IMR-90 (cell line): ENCODE measurements around the gene KIFAP3. TPM values are rescaled to one million over a fixed set of nuclear protein-coding genes. Genes with fewer than 3 reads are reported as not detected.

Experiments used
- ATAC-seq: fragments of 200-7000 bp; cut with Tn5 transposase; 2 replicates; pipeline ENCODE4 v1.9.1; 2020; ENCODE audit warnings: low read depth, mild to moderate bottlenecking, moderate library complexity
- BruUV-seq: library from RNA; stranded (reverse); fragments of 400-500 nt; replicated peaks from 2 replicates; lab custom pipeline; 2021; lab: Mats Ljungman, UMichigan
- CTCF ChIA-PET: fragments of 300-600 bp; formaldehyde crosslinking; extraction: SDS; loops from one replicate; lab custom pipeline; 2021; ENCODE audit warnings: antibody characterized with exemption; lab: Yijun Ruan, JAX
- POLR2A ChIA-PET: fragments of 300-600 bp; sonication (Branson Sonifier 250); formaldehyde crosslinking; loops from one replicate; lab custom pipeline; 2022; ENCODE audit warnings: antibody characterized with exemption; ENCODE audit not compliant: unreplicated experiment; lab: Charles Lee
- DNase-seq: peaks from one replicate; pipeline ENCODE4 v3.0.0; 2013
- H2AFZ ChIP-seq: replicated peaks from 2 replicates; pipeline ENCODE3; 2013; ENCODE audit warnings: low read length, mild to moderate bottlenecking; ENCODE audit not compliant: poor library complexity
- H2AK5ac ChIP-seq: 2 replicates; pipeline ENCODE4 v1.6.1; 2013; ENCODE audit warnings: low read depth, low read length, inconsistent platforms
- H2AK9ac ChIP-seq: replicated peaks from 2 replicates; pipeline ENCODE3; 2013; ENCODE audit warnings: mild to moderate bottlenecking, low read depth, low read length, moderate library complexity; ENCODE audit not compliant: poor library complexity
- H2BK120ac ChIP-seq: 2 replicates; pipeline ENCODE4 v1.6.1; 2013; ENCODE audit warnings: low read depth, low read length, inconsistent platforms
- H2BK15ac ChIP-seq: 3 replicates; pipeline ENCODE4 v1.6.1; 2013; ENCODE audit warnings: low read depth, low read length, inconsistent platforms
- H2BK20ac ChIP-seq: 2 replicates; pipeline ENCODE4 v1.6.1; 2013; ENCODE audit warnings: low read depth, mild to moderate bottlenecking, inconsistent platforms, low read length, moderate library complexity
- H2BK5ac ChIP-seq: 2 replicates; pipeline ENCODE4 v1.6.1; 2013; ENCODE audit warnings: mild to moderate bottlenecking, low read depth, low read length, inconsistent platforms; ENCODE audit not compliant: poor library complexity, severe bottlenecking
- H3K14ac ChIP-seq: replicated peaks from 2 replicates; pipeline ENCODE4 v1.6.1; 2013; ENCODE audit warnings: low read depth, low read length, inconsistent platforms
- H3K18ac ChIP-seq: 2 replicates; pipeline ENCODE4 v1.6.1; 2013; ENCODE audit warnings: low read depth, low read length, control low read depth
- H3K23ac ChIP-seq: 2 replicates; pipeline ENCODE4 v1.6.1; 2013; ENCODE audit warnings: low read depth, low read length, inconsistent platforms
- H3K27ac ChIP-seq: 2 replicates; pipeline ENCODE4 v1.5.1; 2013; ENCODE audit warnings: mild to moderate bottlenecking, control low read depth, low read length; ENCODE audit not compliant: insufficient read depth
- H3K27me3 ChIP-seq: 2 replicates; pipeline ENCODE4 v1.6.1; 2013; ENCODE audit warnings: low read length; ENCODE audit not compliant: control insufficient read depth, insufficient read depth
- H3K36me3 ChIP-seq: 2 replicates; pipeline ENCODE4 v1.6.1; 2013; ENCODE audit warnings: low read length, mixed read lengths; ENCODE audit not compliant: control insufficient read depth, insufficient read depth
- H3K4ac ChIP-seq: 2 replicates; pipeline ENCODE4 v1.6.1; 2013; ENCODE audit warnings: low read depth, low read length, inconsistent platforms
- H3K4me1 ChIP-seq: 2 replicates; pipeline ENCODE4 v1.6.1; 2013; ENCODE audit warnings: low read length, mixed read lengths; ENCODE audit not compliant: control insufficient read depth, insufficient read depth
- H3K4me2 ChIP-seq: 2 replicates; pipeline ENCODE4 v1.6.1; 2013; ENCODE audit warnings: low read depth, mild to moderate bottlenecking, control low read depth, low read length, moderate library complexity
- H3K4me3 ChIP-seq: 2 replicates; pipeline ENCODE4 v1.5.1; 2013; ENCODE audit warnings: low read depth, mild to moderate bottlenecking, control low read depth, low read length, moderate library complexity; ENCODE audit not compliant: insufficient read depth
- H3K56ac ChIP-seq: 2 replicates; pipeline ENCODE4 v1.6.1; 2013; ENCODE audit warnings: low read length, inconsistent platforms; ENCODE audit not compliant: insufficient read depth; ENCODE audit errors: extremely low read depth
- H3K79me1 ChIP-seq, 2 experiments: 2 replicates each; pipeline ENCODE4 v1.6.1; 2013; ENCODE audit warnings: low read length in 2 of 2, inconsistent platforms in 1 of 2, low read depth in 1 of 2
- H3K9ac ChIP-seq: 2 replicates; pipeline ENCODE4 v1.6.1; 2013; ENCODE audit warnings: low read depth, low read length, control low read depth
- H3K9me1 ChIP-seq: 2 replicates; pipeline ENCODE4 v1.6.1; 2013; ENCODE audit warnings: low read length, inconsistent platforms; ENCODE audit not compliant: insufficient read depth
- H3K9me3 ChIP-seq: 2 replicates; pipeline ENCODE4 v1.6.1; 2013; ENCODE audit warnings: low read length; ENCODE audit not compliant: control insufficient read depth, insufficient read depth
- H4K20me1 ChIP-seq: 2 replicates; pipeline ENCODE4 v1.6.1; 2013; ENCODE audit warnings: low read length, inconsistent platforms; ENCODE audit not compliant: insufficient read depth
- H4K5ac ChIP-seq: 2 replicates; pipeline ENCODE4 v1.6.1; 2013; ENCODE audit warnings: mild to moderate bottlenecking, low read depth, low read length, control low read depth
- H4K8ac ChIP-seq, 2 experiments: 2 replicates each; pipeline ENCODE4 v1.6.1; 2013; ENCODE audit warnings: low read depth in 2 of 2, low read length in 2 of 2, control low read depth in 1 of 2, inconsistent platforms in 1 of 2
- H4K91ac ChIP-seq: 2 replicates; pipeline ENCODE4 v1.6.1; 2013; ENCODE audit warnings: low read depth, low read length, inconsistent platforms; ENCODE audit not compliant: insufficient read depth
- CHD1 ChIP-seq: IDR thresholded peaks from 2 replicates; pipeline ENCODE4 v1.6.1; 2012; ENCODE audit warnings: low read depth, low read length, improper control_type of control experiment
- MXI1 ChIP-seq: IDR thresholded peaks from 2 replicates; pipeline ENCODE4 v1.6.1; 2012; ENCODE audit warnings: low read depth, mild to moderate bottlenecking, low read length, moderate library complexity, borderline replicate concordance
- NFE2L2 ChIP-seq: fragments of 150-350 bp; IDR thresholded peaks from 2 replicates; pipeline ENCODE4 v1.6.1; 2016; ENCODE audit warnings: low read depth, mild to moderate bottlenecking, low read length
- RFX5 ChIP-seq: IDR thresholded peaks from 2 replicates; pipeline ENCODE4 v1.8.0; 2012; ENCODE audit warnings: low read depth, mild to moderate bottlenecking, low read length, moderate library complexity
- dilution Hi-C: fragments of 300-500 bp; cut with HindIII; formaldehyde crosslinking; loops from one replicate; pipeline ENCODE4 v1.14.3; 2018; ENCODE audit warnings: low sequenced_read_pairs; ENCODE audit not compliant: unreplicated experiment
- in situ Hi-C: fragments of 300-500 bp; cut with MboI; formaldehyde crosslinking; loops from 3 replicates; pipeline ENCODE4 v1.14.3; 2019; ENCODE audit warnings: low sequenced_read_pairs, inconsistent platforms, mixed read lengths
- intact Hi-C: fragments of 100-400 bp; cut with micrococcal nuclease; formaldehyde crosslinking; loops from 2 replicates; pipeline ENCODE4 v1.10.0; 2022
- polyA plus RNA-seq, 3 experiments: library from polyadenylated mRNA; depleted of rRNA; stranded (reverse); fragments of >200 nt; gene quantifications; 2 replicates each; pipeline ENCODE4 v1.2.3, GENCODE V29; 2012; ENCODE audit warnings: low replicate concordance in 1 of 3
- total RNA-seq: library from RNA; depleted of rRNA; stranded (reverse); fragments of >200 nt; gene quantifications from 2 replicates; pipeline ENCODE4 v1.2.3, GENCODE V29; 2012
- TF ChIP-seq, protein P1 (sequence below): fragments of 150-350 bp; IDR thresholded peaks from 2 replicates; pipeline ENCODE4 v1.6.1; 2017; ENCODE audit warnings: mild to moderate bottlenecking, antibody characterized with exemption, low read length, low read depth

The KIFAP3 gene
- total and polyA plus RNA-seq, 2 of the 4 experiments (the other 2 are of a cell fraction): 10.5 to 10.9 TPM

DNA sequence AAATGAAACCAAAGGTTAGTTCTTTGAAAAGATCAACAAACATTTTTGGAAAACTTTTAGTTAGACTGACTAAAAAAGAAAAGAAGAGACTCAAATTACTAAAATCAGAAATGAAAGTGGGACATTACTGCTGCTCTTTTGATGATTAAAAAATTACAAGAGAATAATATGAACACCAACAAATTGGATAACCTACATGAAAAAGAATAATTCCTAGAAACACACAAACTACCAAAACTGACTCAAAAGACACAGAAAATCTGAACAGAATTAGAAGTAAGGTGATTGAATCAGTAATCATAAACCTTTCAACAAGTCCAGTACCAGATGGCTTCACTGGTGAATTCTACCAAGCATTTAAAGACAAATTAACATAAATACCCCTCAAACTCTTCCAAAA, 5.6 kb downstream of the KIFAP3 start:
- DNase-seq (no peak), ATAC-seq (no peak)
- no peak overlapping the region for H3K14ac ChIP-seq
- no peak overlapping the region for H2AK9ac ChIP-seq
- H3K56ac ChIP-seq: no peak overlapping the region
- ChIA-PET CTCF (no interaction called here), POLR2A (no interaction called here)
- 0 out of 2 replicates have a peak, but pooled peaks cover 2% of the 10 kb centered on the region for H3K4me1 ChIP-seq
- H2AFZ ChIP-seq: no peak overlapping the region
- in situ Hi-C loops: no loop called here
- peaks cover 3 to 9% of the 10 kb centered on the region in 2 experiments; a peak in 2 of 4 replicates for H3K79me1 ChIP-seq
- H3K4me2 ChIP-seq: peak overlapping the region; percentile 61
- H4K5ac ChIP-seq: no peak overlapping the region
- H2BK15ac ChIP-seq: no peak overlapping the region
- intact Hi-C loops: no loop called here
- H2AK5ac ChIP-seq: no peak overlapping the region
- H3K27me3 ChIP-seq: no peaks in the 10 kb centered on the region
- no peak overlapping the region for H3K27ac ChIP-seq
- no peaks in the 10 kb centered on the region for H3K9me1 ChIP-seq
- dilution Hi-C loops: no loop called here
- H3K36me3 ChIP-seq: no peaks in the 10 kb centered on the region
- H3K9me3 ChIP-seq: no peaks in the 10 kb centered on the region
- H3K18ac ChIP-seq: no peak overlapping the region
- no peak overlapping the region for H2BK20ac ChIP-seq
- no peak overlapping the region for H3K9ac ChIP-seq
- H3K4me3 ChIP-seq: no peak overlapping the region
- H4K8ac ChIP-seq: no peak overlapping the region; a peak in 1 of 4 replicates
- no peak overlapping the region for H2BK120ac ChIP-seq
- H4K91ac ChIP-seq: no peak overlapping the region
- H4K20me1 ChIP-seq: no peaks in the 10 kb centered on the region
- H3K4ac ChIP-seq: no peak overlapping the region
- no peak overlapping the region for H3K23ac ChIP-seq
- TF ChIP-seq, protein P1, sequence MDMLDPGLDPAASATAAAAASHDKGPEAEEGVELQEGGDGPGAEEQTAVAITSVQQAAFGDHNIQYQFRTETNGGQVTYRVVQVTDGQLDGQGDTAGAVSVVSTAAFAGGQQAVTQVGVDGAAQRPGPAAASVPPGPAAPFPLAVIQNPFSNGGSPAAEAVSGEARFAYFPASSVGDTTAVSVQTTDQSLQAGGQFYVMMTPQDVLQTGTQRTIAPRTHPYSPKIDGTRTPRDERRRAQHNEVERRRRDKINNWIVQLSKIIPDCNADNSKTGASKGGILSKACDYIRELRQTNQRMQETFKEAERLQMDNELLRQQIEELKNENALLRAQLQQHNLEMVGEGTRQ: no peak
- no peak for TF ChIP-seq RFX5
- no peak for TF ChIP-seq MXI1
- TF ChIP-seq CHD1: no peak
- TF ChIP-seq NFE2L2: no peak
- no peak overlapping the region for H2BK5ac ChIP-seq
- no TSS peak for BruUV-seq
